HCT116 (cell line): Measurements from ENCODE around the gene PRMT7. TPM values are rescaled to one million over a fixed set of nuclear protein-coding genes. Genes with fewer than 3 reads are reported as not detected.

Experiments used
- ATAC-seq: fragments of 200-7000 bp; cut with Tn5 transposase; 2 replicates; pipeline ENCODE4 v1.9.1; 2020; ENCODE audit warnings: mild to moderate bottlenecking, moderate library complexity
- BruUV-seq: library from RNA; stranded (reverse); fragments of 400-500 nt; replicated peaks from 2 replicates; lab custom pipeline; 2021; lab: Mats Ljungman, UMichigan
- CTCF ChIA-PET: fragments of 300-600 bp; sonication (Branson Sonifier 250); formaldehyde crosslinking; loops from one replicate; lab custom pipeline; 2021; ENCODE audit warnings: antibody characterized with exemption; lab: Charles Lee
- POLR2A ChIA-PET: fragments of 300-600, 350-600 bp; sonication (Branson Sonifier 250); formaldehyde crosslinking; loops from one replicate; lab custom pipeline; 2021; ENCODE audit warnings: antibody characterized with exemption; lab: Charles Lee
- RAD21 ChIA-PET, 2 experiments: fragments of 300-600 bp; sonication (Branson Sonifier 250); formaldehyde crosslinking; loops; one replicate each; lab custom pipeline; 2023; ENCODE audit warnings: low total read pairs in 2 of 2; ENCODE audit not compliant: uncharacterized antibody in 2 of 2, unreplicated experiment in 2 of 2, low non-redundant PET in 1 of 2; lab: Charles Lee
- DNase-seq: peaks from one replicate; pipeline ENCODE4 v3.0.0-alpha.2; 2010; ENCODE audit warnings: low read depth, low spot score
- H2AFZ ChIP-seq: fragments of 200-600 bp; shearing (Covaris generic), sonication (generic); 2 replicates; pipeline ENCODE4 v1.6.1; 2017; ENCODE audit warnings: low read depth, mixed run types, mixed read lengths, antibody characterized with exemption, low read length; ENCODE audit not compliant: poor library complexity, severe bottlenecking
- H3K27ac ChIP-seq: 2 replicates; pipeline ENCODE4 v1.5.1; 2012; ENCODE audit warnings: low read depth, low read length
- H3K27me3 ChIP-seq: fragments of 200-600 bp; sonication (generic); 2 replicates; pipeline ENCODE4 v1.6.1; 2016; ENCODE audit warnings: mixed run types, low read length, mixed read lengths; ENCODE audit not compliant: insufficient read depth
- H3K36me3 ChIP-seq, 2 experiments: fragments of 200-500 bp in 1 of 2; fragments of 200-600 bp in 1 of 2; sonication (Bioruptor generic) in 1 of 2; sonication (generic) in 1 of 2; 2 replicates each; pipeline versions ENCODE4 v1.5.1 to v1.6.1; 2014 to 2016; ENCODE audit warnings: low read length in 2 of 2, inconsistent platforms in 1 of 2, mixed read lengths in 1 of 2, mixed run types in 1 of 2; ENCODE audit not compliant: insufficient read depth in 2 of 2, control insufficient read depth in 1 of 2
- H3K4me1 ChIP-seq, 2 experiments: fragments of 200-600 bp in 1 of 2; sonication (generic) in 1 of 2; 2 replicates each; pipeline versions ENCODE4 v1.5.1 to v1.6.1; 2012 to 2017; ENCODE audit warnings: low read length in 2 of 2, inconsistent platforms in 1 of 2, mild to moderate bottlenecking in 1 of 2, mixed read lengths in 1 of 2, mixed run types in 1 of 2, moderate library complexity in 1 of 2; ENCODE audit not compliant: insufficient read depth in 2 of 2, control insufficient read depth in 1 of 2
- H3K4me2 ChIP-seq: fragments of 200-600 bp; sonication (generic); 2 replicates; pipeline ENCODE4 v1.6.1; 2017; ENCODE audit warnings: mixed run types, low read length, mixed read lengths
- H3K4me3 ChIP-seq, 2 experiments: fragments of 200-600 bp in 1 of 2; sonication (generic) in 1 of 2; replicated peaks in 1 of 2; 2 replicates each; pipeline ENCODE4 v1.5.1; 2011 to 2016; ENCODE audit warnings: low read length in 2 of 2, control low read depth in 1 of 2, low read depth in 1 of 2, mild to moderate bottlenecking in 1 of 2, mixed read lengths in 1 of 2, mixed run types in 1 of 2
- H3K79me2 ChIP-seq: fragments of 200-600 bp; sonication (generic); 2 replicates; pipeline ENCODE4 v1.6.1; 2017; ENCODE audit warnings: mild to moderate bottlenecking, mixed run types, low read length, moderate library complexity, mixed read lengths; ENCODE audit not compliant: insufficient read depth
- H3K9ac ChIP-seq: fragments of 200-600 bp; sonication (generic); 2 replicates; pipeline ENCODE4 v1.6.1; 2016; ENCODE audit warnings: low read length, mixed read lengths
- H3K9me2 ChIP-seq: fragments of 200-600 bp; sonication (generic), shearing (Covaris generic); 2 replicates; pipeline ENCODE4 v1.6.1; 2017; ENCODE audit warnings: mixed run types, mild to moderate bottlenecking, moderate library complexity; ENCODE audit not compliant: insufficient read depth
- H3K9me3 ChIP-seq, 2 experiments: fragments of 200-500 bp in 1 of 2; fragments of 200-600 bp in 1 of 2; sonication (Bioruptor generic) in 1 of 2; sonication (generic) in 1 of 2; 2 replicates each; pipeline ENCODE4 v1.6.1; 2014 to 2017; ENCODE audit warnings: low read length in 2 of 2, mixed read lengths in 2 of 2, inconsistent platforms in 1 of 2, low read depth in 1 of 2, mild to moderate bottlenecking in 1 of 2, mixed run types in 1 of 2, moderate library complexity in 1 of 2; ENCODE audit not compliant: control insufficient read depth in 1 of 2, insufficient read depth in 1 of 2
- H4K20me1 ChIP-seq: fragments of 200-600 bp; sonication (generic), shearing (Covaris generic); 2 replicates; pipeline ENCODE4 v1.6.1; 2017; ENCODE audit warnings: mixed run types, mild to moderate bottlenecking, moderate library complexity; ENCODE audit not compliant: insufficient read depth
- CTCF ChIP-seq, 3 experiments: fragments of 200-600 bp in 1 of 3; sonication (generic) in 1 of 3; IDR thresholded peaks in 2 of 3; conservative IDR thresholded peaks in 1 of 3; 2 replicates each; pipeline ENCODE4 v1.5.1; 2012 to 2017; ENCODE audit warnings: low read depth in 2 of 3, low read length in 2 of 3, antibody characterized with exemption in 1 of 3, borderline replicate concordance in 1 of 3, control low read depth in 1 of 3, mild to moderate bottlenecking in 1 of 3, mixed read lengths in 1 of 3, mixed run types in 1 of 3, moderate library complexity in 1 of 3; ENCODE audit not compliant: insufficient read depth in 1 of 3
- EGR1 ChIP-seq: IDR thresholded peaks from 2 replicates; pipeline ENCODE4 v1.6.1; 2012; ENCODE audit warnings: low read depth
- EZH2 ChIP-seq: fragments of 200-600 bp; sonication (generic); IDR thresholded peaks from 2 replicates; pipeline ENCODE4 v1.6.1; 2017; ENCODE audit warnings: antibody characterized with exemption, mixed run types
- FOSL1 ChIP-seq: IDR thresholded peaks from 2 replicates; pipeline ENCODE4 v1.6.1; 2012; ENCODE audit warnings: low read depth
- JUND ChIP-seq: IDR thresholded peaks from 2 replicates; pipeline ENCODE4 v1.6.1; 2012
- POLR2A ChIP-seq: IDR thresholded peaks from 2 replicates; pipeline ENCODE4 v1.7.0; 2011; ENCODE audit warnings: borderline replicate concordance; ENCODE audit not compliant: insufficient read depth, insufficient read length; ENCODE audit errors: extremely low read depth
- POLR2AphosphoS5 ChIP-seq: IDR thresholded peaks from 2 replicates; pipeline ENCODE4 v1.6.1; 2011; ENCODE audit warnings: mild to moderate bottlenecking, low read depth, low read length, moderate library complexity
- RAD21 ChIP-seq: IDR thresholded peaks from 2 replicates; pipeline ENCODE4 v1.6.1; 2012; ENCODE audit warnings: low read depth, mild to moderate bottlenecking
- REST ChIP-seq: IDR thresholded peaks from 2 replicates; pipeline ENCODE4 v1.6.1; 2012; ENCODE audit warnings: low read depth
- SP1 ChIP-seq: IDR thresholded peaks from 2 replicates; pipeline ENCODE4 v1.6.1; 2012; ENCODE audit warnings: low read depth
- SRF ChIP-seq: IDR thresholded peaks from 2 replicates; pipeline ENCODE4 v1.6.1; 2012; ENCODE audit warnings: low read depth
- YY1 ChIP-seq: IDR thresholded peaks from 2 replicates; pipeline ENCODE4 v1.6.1; 2011; ENCODE audit warnings: low read length, low read depth, moderate library complexity, mild to moderate bottlenecking; ENCODE audit not compliant: insufficient replicate concordance; ENCODE audit errors: extremely low read depth
- ZFX ChIP-seq: fragments of 450-650 bp; IDR thresholded peaks from 2 replicates; pipeline ENCODE4 v1.6.1; 2017
- ZNF274 ChIP-seq: fragments of 200-500 bp; sonication (Bioruptor generic); IDR thresholded peaks from 2 replicates; pipeline ENCODE4 v1.6.1; 2014; ENCODE audit warnings: mild to moderate bottlenecking, low read depth, low read length, inconsistent platforms
- intact Hi-C: fragments of 100-400 bp; cut with micrococcal nuclease; formaldehyde crosslinking; loops from 2 replicates; pipeline ENCODE4 v1.10.0; 2022
- total RNA-seq: library from RNA; stranded (reverse); gene quantifications from one replicate; pipeline ENCODE4 v1.2.1, GENCODE V29; 2021; ENCODE audit not compliant: unreplicated experiment
- TF ChIP-seq, protein P1 (sequence below): IDR thresholded peaks from 2 replicates; pipeline ENCODE4 v1.6.1; 2012

The PRMT7 gene
- total RNA-seq, 1 experiment from 2014 or later = 34.4 TPM

- ChIA-PET CTCF (no interaction called here), RAD21 (no interaction called here), POLR2A (no interaction called here)
- ATAC-seq = no peak
- peaks cover 21 to 27% of the 10 kb centered on the region in 2 experiments; a peak in 3 of 4 replicates for H3K36me3 ChIP-seq
- TF ChIP-seq POLR2AphosphoS5 = no peak
- no peak overlapping the region for H3K4me2 ChIP-seq
- H3K4me1 ChIP-seq = no peaks in the 10 kb centered on the region
- H3K9me2 ChIP-seq = no peaks in the 10 kb centered on the region
- DNase-seq = no peak
- H3K27ac ChIP-seq = no peak overlapping the region
- no peaks in the 10 kb centered on the region for H3K27me3 ChIP-seq
- no peak overlapping the region for H2AFZ ChIP-seq
- H3K9ac ChIP-seq = no peak overlapping the region
- BruUV-seq = no TSS peak
- intact Hi-C loops = no loop called here
- no peaks in the 10 kb centered on the region for H4K20me1 ChIP-seq
- H3K4me3 ChIP-seq = no peak overlapping the region
- no peaks in the 10 kb centered on the region for H3K9me3 ChIP-seq
- no peaks in the 10 kb centered on the region for H3K79me2 ChIP-seq
These were observed 28.4 kb downstream of the PRMT7 start for GRCh38 chr16:68339214-68339613.

DNA sequence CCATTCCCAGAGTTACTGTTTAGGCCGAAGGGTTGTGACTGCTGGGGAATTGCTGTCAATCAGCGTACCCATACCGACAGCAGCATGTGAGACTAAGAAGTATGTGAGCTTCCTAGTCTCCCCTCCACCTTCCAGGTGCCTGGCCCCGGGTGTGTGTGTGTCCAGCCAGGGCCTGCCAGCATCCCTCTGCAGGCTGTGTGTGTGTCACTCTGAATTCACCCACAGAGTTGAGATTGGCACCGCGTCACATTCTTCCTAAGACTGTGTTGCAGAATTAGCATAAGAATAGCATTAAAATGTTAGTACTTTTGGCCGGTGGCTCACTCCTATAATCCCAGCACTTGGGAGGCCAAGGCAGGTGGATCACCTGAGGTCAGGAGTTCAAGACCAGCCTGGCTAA, 31.8 kb downstream of the PRMT7 start:
- intact Hi-C loops = no loop called here
- ATAC-seq (no peak), DNase-seq (no peak)
- CTCF ChIA-PET = no interaction called here
- H4K20me1 ChIP-seq = no peaks in the 10 kb centered on the region
- H3K4me1 ChIP-seq = no peaks in the 10 kb centered on the region
- H3K4me3 ChIP-seq = no peak overlapping the region
- H3K27me3 ChIP-seq = no peaks in the 10 kb centered on the region
- H3K79me2 ChIP-seq = no peaks in the 10 kb centered on the region
- H3K4me2 ChIP-seq = no peak overlapping the region
- no peak overlapping the region for H3K27ac ChIP-seq
- TF ChIP-seq ZNF274 = no peak
- no peak for TF ChIP-seq REST
- no peak for TF ChIP-seq EZH2
- no peak for TF ChIP-seq RAD21
- no peak for TF ChIP-seq POLR2AphosphoS5
- TF ChIP-seq ZFX = no peak
- TF ChIP-seq EGR1 = no peak
- TF ChIP-seq FOSL1 = no peak
- no peak for TF ChIP-seq SRF
- TF ChIP-seq CTCF (IDR thresholded peaks at IDR 0.05 in 2 of 3, conservative IDR thresholded peaks at IDR 0.05 in 1 of 3; ENCODE audit: borderline replicate concordance in 1 of 3, insufficient read depth in 1 of 3, low read depth in 2 of 3, low read length in 2 of 3) = no peak
- TF ChIP-seq, protein P1, sequence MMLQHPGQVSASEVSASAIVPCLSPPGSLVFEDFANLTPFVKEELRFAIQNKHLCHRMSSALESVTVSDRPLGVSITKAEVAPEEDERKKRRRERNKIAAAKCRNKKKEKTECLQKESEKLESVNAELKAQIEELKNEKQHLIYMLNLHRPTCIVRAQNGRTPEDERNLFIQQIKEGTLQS = no peak
- TF ChIP-seq YY1 = no peak
- no peak for TF ChIP-seq POLR2A
- TF ChIP-seq JUND = no peak
- TF ChIP-seq SP1 = no peak
- no peak overlapping the region for H3K9ac ChIP-seq
- no peaks in the 10 kb centered on the region for H3K9me3 ChIP-seq
- H3K36me3 ChIP-seq = peaks cover 30 to 31% of the 10 kb centered on the region in 2 experiments; a peak in 3 of 4 replicates
- no peak overlapping the region for H2AFZ ChIP-seq
- no peaks in the 10 kb centered on the region for H3K9me2 ChIP-seq
- POLR2A ChIA-PET = no interaction called here
- RAD21 ChIA-PET = no interaction called here
- BruUV-seq = no TSS peak
